ENCODE results near the gene DENND4A.

Gene DENND4A

GRCh38 chr15:65618560-65619109 lies 173.5 kb downstream of the DENND4A start:
- TF ChIP-seq SIN3A (IDR thresholded peaks at IDR 0.05; ENCODE audit: borderline replicate concordance, insufficient read depth, low read length) (no peak), POLR2AphosphoS5 (IDR thresholded peaks at IDR 0.05; ENCODE audit: low read depth, low read length) (no peak), TAF1 (IDR thresholded peaks at IDR 0.05; ENCODE audit: borderline replicate concordance, insufficient read depth, low read length) (no peak), FOXP2 (optimal IDR thresholded peaks at IDR 0.05; ENCODE audit: borderline replicate concordance, extremely low read depth, extremely low read length, insufficient read depth) (no peak), REST (IDR thresholded peaks at IDR 0.05; ENCODE audit: insufficient read depth in 1 of 2, low read depth in 2 of 2, low read length in 2 of 2) (no peak)

GRCh38 chr15:65612949-65613744 lies 178.9 kb downstream of the DENND4A start:
- TF ChIP-seq FOXP2 (optimal IDR thresholded peaks at IDR 0.05; ENCODE audit: borderline replicate concordance, extremely low read depth, extremely low read length, insufficient read depth) = no peak

GRCh38 chr15:65612616-65612946 lies 179.5 kb downstream of the DENND4A start:
- TF ChIP-seq REST (IDR thresholded peaks at IDR 0.05; ENCODE audit: insufficient read depth in 1 of 2, low read depth in 2 of 2, low read length in 2 of 2) (no peak), FOXP2 (optimal IDR thresholded peaks at IDR 0.05; ENCODE audit: borderline replicate concordance, extremely low read depth, extremely low read length, insufficient read depth) (no peak), TAF1 (IDR thresholded peaks at IDR 0.05; ENCODE audit: borderline replicate concordance, insufficient read depth, low read length) (no peak), SIN3A (IDR thresholded peaks at IDR 0.05; ENCODE audit: borderline replicate concordance, insufficient read depth, low read length) (no peak)

- TF ChIP-seq POLR2AphosphoS5 (IDR thresholded peaks at IDR 0.05; ENCODE audit: low read depth, low read length) = no peak
Measured at GRCh38 chr15:65611888-65612615, 180.0 kb downstream of the DENND4A start.

GRCh38 chr15:65610871-65611718 lies 181.0 kb downstream of the DENND4A start, which contains the start of gene INTS14:
TSS of gene INTS14 (minus strand) at chr15:65611131. CDS start at chr15:65607380, 3,751 bp downstream.
- peak; percentile 91 for TF ChIP-seq POLR2AphosphoS5 (IDR thresholded peaks at IDR 0.05; ENCODE audit: low read depth, low read length)
- peak; percentile 91 for TF ChIP-seq FOXP2 (optimal IDR thresholded peaks at IDR 0.05; ENCODE audit: borderline replicate concordance, extremely low read depth, extremely low read length, insufficient read depth)
- TF ChIP-seq TAF1 (IDR thresholded peaks at IDR 0.05; ENCODE audit: borderline replicate concordance, insufficient read depth, low read length) = peak; percentile 97
- TF ChIP-seq SIN3A (IDR thresholded peaks at IDR 0.05; ENCODE audit: borderline replicate concordance, insufficient read depth, low read length) = 0 out of 2 replicates have a peak, but pooled peaks have one; percentile 75
- peak in 1 of 2 experiments; percentile 69; a peak in 3 of 4 replicates for TF ChIP-seq REST (IDR thresholded peaks at IDR 0.05; ENCODE audit: insufficient read depth in 1 of 2, low read depth in 2 of 2, low read length in 2 of 2)

All from PFSK-1 (cell line).